ENCODE data around the gene FAM171A1.
A peak's percentile ranks its signal among the peaks of the same experiment; 100 is the strongest.

The FAM171A1 gene

DNA sequence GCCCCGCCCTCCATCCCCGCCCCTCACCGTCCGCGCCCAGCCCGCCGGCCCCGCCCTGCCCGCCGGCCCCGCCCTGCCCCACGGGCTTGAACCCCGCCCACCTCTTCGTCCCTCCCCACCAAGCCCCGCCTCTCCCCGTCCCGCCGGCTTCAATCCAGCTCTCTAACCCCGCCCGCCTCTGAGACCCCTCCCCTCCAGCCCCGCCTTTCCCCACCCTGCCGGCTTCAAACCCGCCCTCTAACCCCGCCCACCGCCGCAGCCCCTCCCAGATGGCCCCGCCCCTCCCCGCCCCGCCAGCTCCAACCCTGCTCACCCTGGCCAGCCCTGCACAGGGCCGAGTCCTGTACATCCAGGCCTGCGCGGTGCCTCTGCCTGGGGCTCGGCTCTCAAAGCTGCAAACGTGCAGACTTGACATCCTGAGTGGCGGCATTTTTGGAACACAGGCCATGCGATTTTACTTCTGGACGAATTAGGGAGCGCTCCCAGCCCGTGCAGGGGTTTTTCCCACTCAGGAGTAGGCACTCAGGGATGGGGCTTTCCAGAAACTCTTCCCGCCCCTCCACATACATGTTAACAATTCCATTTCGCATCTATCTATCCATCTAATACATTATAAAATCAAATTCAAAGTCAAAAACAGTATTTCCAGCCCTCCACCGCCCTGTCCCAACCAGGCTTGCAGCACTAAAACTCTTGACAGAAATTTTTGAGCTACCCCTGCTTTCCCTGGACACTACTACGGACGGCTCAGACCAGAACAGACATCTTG lies 202.1 kb downstream of the FAM171A1 start:
- peak; percentile 88 for DNase-seq (ENCODE audit: low spot score)

DNA sequence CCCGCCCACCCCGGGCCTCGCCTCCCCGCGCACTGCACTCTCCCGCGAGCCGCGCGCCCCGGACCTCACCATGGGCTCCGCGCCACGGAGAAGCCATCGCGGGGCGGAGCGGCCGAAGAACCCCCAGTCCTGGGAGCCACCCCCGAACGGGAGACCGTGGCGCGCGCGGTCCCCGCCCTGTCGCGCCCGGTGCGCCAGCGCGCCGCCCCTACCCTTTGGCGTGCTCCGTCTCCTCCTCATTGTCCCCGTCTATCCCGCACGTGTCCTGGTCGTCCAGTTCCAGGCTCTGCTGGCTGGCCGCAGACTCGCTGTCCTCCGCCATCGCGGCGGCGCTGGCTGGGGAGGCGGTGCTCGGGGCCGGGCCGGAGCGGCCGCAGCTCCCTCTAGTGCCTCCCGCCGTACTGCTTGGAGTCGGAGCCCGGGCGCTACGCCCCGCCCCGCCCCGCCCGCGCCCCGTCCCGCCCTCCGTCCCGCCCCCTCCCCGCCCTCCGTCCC lies 202.8 kb downstream of the FAM171A1 start, which contains the start of gene NMT2:
NMT2 (minus strand) TSS at position 403 of the 495 bp plus-strand sequence; CDS start at position 322, 81 bp downstream.
- DNase-seq (ENCODE audit: low spot score), result no peak

DNA sequence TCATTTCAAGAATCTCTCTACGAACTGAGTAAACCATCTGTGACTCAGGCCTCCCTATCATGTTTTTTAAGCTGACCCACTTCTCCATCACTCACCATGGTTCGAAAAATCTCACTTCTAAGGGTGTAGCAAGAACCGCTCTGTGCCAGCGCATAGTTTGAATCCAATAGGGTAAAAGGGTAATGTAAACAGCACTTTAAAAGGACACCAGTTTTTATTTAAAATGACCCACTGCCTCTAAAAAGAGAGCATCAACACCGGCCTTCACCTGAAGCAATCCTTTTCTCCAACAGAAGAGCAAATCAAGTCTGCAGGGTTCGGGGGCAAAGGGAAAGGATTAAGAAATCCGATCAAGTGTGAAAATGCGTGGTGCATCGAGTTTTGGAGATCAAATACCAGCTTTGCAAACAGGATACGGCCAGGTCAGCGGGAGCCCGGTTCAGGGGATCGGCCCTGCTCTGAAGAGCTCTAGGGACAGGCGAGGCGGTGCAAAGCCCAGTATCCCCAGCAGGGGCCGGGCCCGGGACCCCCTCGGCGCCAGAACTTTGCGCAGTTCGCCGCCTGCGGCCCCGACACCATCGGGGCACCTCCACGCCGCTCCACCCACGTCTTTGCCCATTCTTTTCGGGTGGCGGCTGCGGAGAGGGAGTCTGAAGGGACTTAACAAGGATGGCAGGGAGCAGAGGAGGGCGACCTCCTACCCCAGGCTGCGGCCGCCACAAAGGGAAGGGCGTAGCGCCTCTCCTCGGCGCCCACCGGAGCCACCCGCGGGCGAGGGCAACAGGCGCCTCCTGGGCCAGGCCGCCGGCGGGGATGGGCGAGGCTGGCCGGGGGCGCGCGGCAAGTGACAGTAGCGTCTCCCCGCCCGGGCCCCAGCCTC lies 203.4 kb downstream of the FAM171A1 start:
- no peak for DNase-seq (ENCODE audit: low spot score)

GRCh38 chr10:15166325-15166724 lies 204.8 kb downstream of the FAM171A1 start:
- DNase-seq (ENCODE audit: low spot score), result no peak

GRCh38 chr10:15163253-15163828 lies 207.7 kb downstream of the FAM171A1 start:
- no peak for DNase-seq (ENCODE audit: low spot score)

Measured in hematopoietic multipotent progenitor cell treated with erythropoietin and hydrocortisone succinate and interleukin-3 and kit ligand, for 15 days (in vitro differentiated cells).